CD14-positive monocyte (primary cell): ENCODE measurements around the gene ELFN1. TPM values are rescaled to one million over a fixed set of nuclear protein-coding genes. Genes with fewer than 3 reads are reported as not detected.
A peak's percentile ranks its signal among the peaks of the same experiment; 100 is the strongest.

Experiments
- DNase-seq, 3 donors: peaks; one replicate each; pipeline ENCODE4 v3.0.0-alpha.2; 2011 to 2022
- H2AFZ ChIP-seq: 2 replicates; pipeline ENCODE4 v1.6.0; 2012; ENCODE audit warnings: mild to moderate bottlenecking, low read depth, low read length, inconsistent platforms; ENCODE audit not compliant: insufficient read depth, poor library complexity, severe bottlenecking
- H3K27ac ChIP-seq, 2 donors: 1 replicate in 1 of 2; 2 replicates in 1 of 2; pipeline ENCODE4 v1.5.1; 2012 to 2013; ENCODE audit warnings: low read length in 2 of 2, control low read depth in 1 of 2, inconsistent platforms in 1 of 2, low read depth in 1 of 2, mild to moderate bottlenecking in 1 of 2
- H3K27me3 ChIP-seq, 2 donors: one replicate each; pipeline versions ENCODE4 v1.6.0 to v1.6.1; 2011 to 2013; ENCODE audit warnings: low read length in 2 of 2; ENCODE audit not compliant: control insufficient read depth in 2 of 2, insufficient read depth in 2 of 2
- H3K36me3 ChIP-seq, 2 donors: replicated peaks in 1 of 2; 1 replicate in 1 of 2; 2 replicates in 1 of 2; pipeline versions ENCODE4 v1.5.1 to v1.6.1; 2012 to 2013; ENCODE audit warnings: low read length in 2 of 2, control low read depth in 1 of 2, inconsistent platforms in 1 of 2, mild to moderate bottlenecking in 1 of 2; ENCODE audit not compliant: insufficient read depth in 2 of 2, control insufficient read depth in 1 of 2
- H3K4me1 ChIP-seq, 2 donors: 1 replicate in 1 of 2; 2 replicates in 1 of 2; pipeline versions ENCODE4 v1.5.1 to v1.6.1; 2012 to 2013; ENCODE audit warnings: low read length in 2 of 2, control low read depth in 1 of 2, inconsistent platforms in 1 of 2, mild to moderate bottlenecking in 1 of 2, moderate library complexity in 1 of 2; ENCODE audit not compliant: insufficient read depth in 2 of 2, control insufficient read depth in 1 of 2
- H3K4me2 ChIP-seq: replicated peaks from 2 replicates; pipeline ENCODE3; 2012; ENCODE audit warnings: low read length, moderate library complexity, mild to moderate bottlenecking; ENCODE audit not compliant: poor library complexity, severe bottlenecking; ENCODE audit errors: extremely low read depth
- H3K4me3 ChIP-seq, 3 experiments: fragments of 200-600 bp in 1 of 3; sonication (generic) in 1 of 3; replicated peaks in 1 of 3; 1 replicate in 2 of 3; 2 replicates in 1 of 3; pipeline ENCODE4 v1.5.1; 2011 to 2013; ENCODE audit warnings: low read length in 3 of 3, mild to moderate bottlenecking in 3 of 3, control low read depth in 2 of 3, low read depth in 2 of 3, inconsistent platforms in 1 of 3, moderate library complexity in 1 of 3
- H3K79me2 ChIP-seq: 2 replicates; pipeline ENCODE4 v1.6.0; 2012; ENCODE audit warnings: mild to moderate bottlenecking, control low read depth, inconsistent platforms, low read length, moderate library complexity; ENCODE audit not compliant: insufficient read depth
- H3K9ac ChIP-seq: 2 replicates; pipeline ENCODE4 v1.6.0; 2017; ENCODE audit warnings: low read length, mild to moderate bottlenecking; ENCODE audit not compliant: insufficient read depth, poor library complexity, severe bottlenecking
- H3K9me3 ChIP-seq, 2 donors: replicated peaks in 1 of 2; 1 replicate in 1 of 2; 2 replicates in 1 of 2; pipeline versions ENCODE4 v1.5.1 to v1.6.1; 2012 to 2013; ENCODE audit warnings: low read length in 2 of 2, control low read depth in 1 of 2; ENCODE audit not compliant: control insufficient read depth in 1 of 2, insufficient read depth in 1 of 2
- H4K20me1 ChIP-seq: 2 replicates; pipeline ENCODE4 v1.6.0; 2012; ENCODE audit warnings: mild to moderate bottlenecking, low read length, control low read depth, moderate library complexity; ENCODE audit not compliant: insufficient read depth
- H3K27ac Mint-ChIP-seq, 7 donors: one replicate each; pipeline ENCODE4 v1.8.0; 2020; ENCODE audit warnings: mild to moderate bottlenecking in 7 of 7, mixed read lengths in 7 of 7, moderate library complexity in 6 of 7, inconsistent platforms in 2 of 7
- H3K27me3 Mint-ChIP-seq, 3 donors: one replicate each; pipeline ENCODE4 v1.8.0; 2021 to 2022; ENCODE audit warnings: low read depth in 3 of 3, mild to moderate bottlenecking in 3 of 3, mixed read lengths in 3 of 3, moderate library complexity in 3 of 3, inconsistent platforms in 1 of 3
- H3K36me3 Mint-ChIP-seq, 2 donors: one replicate each; pipeline ENCODE4 v1.8.0; 2020; ENCODE audit warnings: mixed read lengths in 2 of 2, inconsistent platforms in 1 of 2, mild to moderate bottlenecking in 1 of 2
- H3K4me1 Mint-ChIP-seq: one replicate; pipeline ENCODE4 v1.8.0; 2020; ENCODE audit warnings: mild to moderate bottlenecking, mixed read lengths
- H3K4me3 Mint-ChIP-seq, 2 donors: one replicate each; pipeline ENCODE4 v1.8.0; 2020; ENCODE audit warnings: mild to moderate bottlenecking in 2 of 2, mixed read lengths in 2 of 2, moderate library complexity in 1 of 2
- H3K9me3 Mint-ChIP-seq, 7 donors: one replicate each; pipeline ENCODE4 v1.8.0; 2020 to 2022; ENCODE audit warnings: mixed read lengths in 7 of 7, mild to moderate bottlenecking in 6 of 7, moderate library complexity in 6 of 7, inconsistent platforms in 2 of 7
- WGBS: methylation state at CpG from one replicate; pipeline ENCODE4 v1.1.5; 2013; ENCODE audit warnings: missing lambda C conversion rate; ENCODE audit not compliant: insufficient coverage; 5-methylcytosine and 5-hydroxymethylcytosine counted together
- intact Hi-C, 2 donors: fragments of 100-400 bp; cut with micrococcal nuclease; formaldehyde crosslinking; loops; one replicate each; pipeline versions ENCODE4 v1.15.0 to v1.15.1; 2023
- polyA plus RNA-seq, 3 donors: library from polyadenylated mRNA; depleted of rRNA in 1 of 3; unstranded in 2 of 3; stranded (reverse) in 1 of 3; fragments of 300-500 nt in 2 of 3; fragments of >200 nt in 1 of 3; fragmentation: Illumina TruSeq in 2 of 3; gene quantifications; 1 replicate in 2 of 3; 2 replicates in 1 of 3; pipeline ENCODE4 v1.2.3, GENCODE V29; 2012 to 2021
- TF ChIP-seq, protein P1 (sequence below): fragments of 200-600 bp; IDR thresholded peaks from one replicate; pipeline ENCODE4 v1.8.0; 2022; ENCODE audit warnings: antibody characterized with exemption, mild to moderate bottlenecking

ELFN1 gene
- polyA plus RNA-seq, 3 donors: not detected

DNA sequence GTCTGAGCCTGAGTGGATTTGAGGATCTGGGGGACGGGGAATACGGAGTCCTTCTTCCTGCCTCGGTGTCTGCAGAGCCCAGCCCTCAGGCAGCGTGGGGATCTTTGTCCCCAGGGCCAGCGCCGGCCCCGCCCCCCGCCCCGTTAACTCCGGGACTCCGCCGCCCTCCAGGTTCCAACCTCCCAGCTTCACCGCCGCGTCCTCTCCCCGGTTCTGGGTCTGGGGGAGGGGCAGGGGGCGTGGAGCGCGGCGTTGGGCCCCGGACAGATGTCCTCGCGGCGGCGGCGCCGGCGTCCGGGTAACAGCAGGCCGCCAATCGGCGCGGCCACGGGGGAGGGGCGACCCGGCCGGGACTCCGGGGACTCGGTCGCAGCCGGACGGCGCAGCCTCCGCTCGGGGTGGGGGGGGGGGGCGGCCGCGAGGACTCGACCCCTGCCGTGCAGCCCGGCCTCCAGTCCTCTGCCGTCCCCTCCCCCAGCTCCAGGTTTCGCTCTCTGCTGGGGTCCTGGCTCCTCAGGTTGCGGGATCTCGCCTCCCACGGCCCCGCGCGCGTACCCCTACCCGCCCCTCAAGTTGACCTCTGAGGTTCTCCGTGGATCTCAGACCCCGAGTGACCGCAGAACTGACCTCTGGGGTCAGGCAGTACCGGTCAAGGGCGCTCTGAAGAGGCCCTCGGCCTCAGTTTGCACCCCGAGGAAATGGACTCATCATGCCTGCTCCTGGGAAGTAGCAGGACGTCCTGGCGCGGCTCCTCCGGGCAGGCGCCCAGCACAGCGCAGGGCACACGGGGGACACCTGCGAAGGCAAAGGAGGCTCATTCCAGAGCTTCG is 2.3 kb upstream of the ELFN1 start:
- Histone ChIP-seq H3K27me3 (peaks cover 31 to 81% of the 10 kb centered on the region in 2 donors), H3K36me3 (no peaks in the 10 kb centered on the region), H3K9ac (no peak overlapping the region), H2AFZ (peak overlapping the region; percentile 13), H3K4me2 (peak overlapping the region; percentile 61), H3K4me1 (peaks cover 14 to 26% of the 10 kb centered on the region in 2 donors), H3K4me3 (peak overlapping the region in 1 of 3 experiments; percentile 49), H3K79me2 (no peaks in the 10 kb centered on the region), H3K27ac (no peak overlapping the region), H4K20me1 (no peaks in the 10 kb centered on the region), H3K9me3 (peaks cover 0 to 12% of the 10 kb centered on the region in 2 donors)
- H3K27me3 Mint-ChIP-seq: peaks cover 49 to 91% (median 68%) of the 10 kb centered on the region in 3 donors
- TF ChIP-seq, protein P1, sequence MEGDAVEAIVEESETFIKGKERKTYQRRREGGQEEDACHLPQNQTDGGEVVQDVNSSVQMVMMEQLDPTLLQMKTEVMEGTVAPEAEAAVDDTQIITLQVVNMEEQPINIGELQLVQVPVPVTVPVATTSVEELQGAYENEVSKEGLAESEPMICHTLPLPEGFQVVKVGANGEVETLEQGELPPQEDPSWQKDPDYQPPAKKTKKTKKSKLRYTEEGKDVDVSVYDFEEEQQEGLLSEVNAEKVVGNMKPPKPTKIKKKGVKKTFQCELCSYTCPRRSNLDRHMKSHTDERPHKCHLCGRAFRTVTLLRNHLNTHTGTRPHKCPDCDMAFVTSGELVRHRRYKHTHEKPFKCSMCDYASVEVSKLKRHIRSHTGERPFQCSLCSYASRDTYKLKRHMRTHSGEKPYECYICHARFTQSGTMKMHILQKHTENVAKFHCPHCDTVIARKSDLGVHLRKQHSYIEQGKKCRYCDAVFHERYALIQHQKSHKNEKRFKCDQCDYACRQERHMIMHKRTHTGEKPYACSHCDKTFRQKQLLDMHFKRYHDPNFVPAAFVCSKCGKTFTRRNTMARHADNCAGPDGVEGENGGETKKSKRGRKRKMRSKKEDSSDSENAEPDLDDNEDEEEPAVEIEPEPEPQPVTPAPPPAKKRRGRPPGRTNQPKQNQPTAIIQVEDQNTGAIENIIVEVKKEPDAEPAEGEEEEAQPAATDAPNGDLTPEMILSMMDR: no peak
- 12% methylated on average over 52 of the region's 77 CpGs for WGBS
- intact Hi-C loops: loop anchor here in 1 of 2 donors (10.0 kb wide), 1 partner anchor 677 kb away; no protein-coding TSS in a partner anchor
- DNase-seq: no peak
- no peak overlapping the region for H3K27ac Mint-ChIP-seq
- no peaks in the 10 kb centered on the region for H3K36me3 Mint-ChIP-seq
- H3K4me3 Mint-ChIP-seq: peak overlapping the region; percentile 48 to 84
- peaks cover 7% of the 10 kb centered on the region for H3K4me1 Mint-ChIP-seq
- peaks cover 0 to 16% (median 3%) of the 10 kb centered on the region in 7 donors for H3K9me3 Mint-ChIP-seq

DNA sequence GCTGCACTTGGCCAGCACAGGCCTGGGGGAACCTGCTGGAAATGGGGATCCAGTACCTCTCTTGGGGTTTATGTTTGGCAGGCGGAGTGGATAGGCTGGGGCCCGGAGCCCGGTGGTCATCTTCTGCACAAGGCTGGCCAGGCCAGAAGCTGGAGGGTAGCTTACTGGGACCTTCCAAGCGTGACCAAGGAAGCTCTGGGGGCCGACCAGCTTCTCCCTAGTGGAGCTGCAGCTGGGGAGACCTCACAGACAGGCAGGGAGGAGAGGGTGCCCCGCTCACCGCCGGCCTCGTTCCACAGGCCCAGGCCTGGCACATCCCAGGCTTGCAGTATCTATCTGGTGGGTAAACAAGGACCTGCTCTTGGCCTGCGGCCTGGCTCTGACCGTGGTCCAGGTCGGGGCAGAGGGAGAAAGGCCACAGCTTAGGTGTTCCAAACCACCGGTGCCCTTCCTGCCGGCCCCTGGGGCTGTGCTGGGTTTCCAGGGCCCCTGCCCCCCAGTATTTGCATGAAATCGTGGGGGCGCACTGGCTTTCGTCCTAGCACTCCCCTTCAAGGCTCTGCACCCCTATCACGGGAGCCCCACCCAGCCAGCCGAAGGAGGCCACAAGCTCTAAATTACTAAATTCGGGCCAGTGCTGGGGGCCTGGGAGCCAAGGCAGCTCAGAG is 1.5 kb upstream of the ELFN1 start:
- H3K9ac ChIP-seq: no peak overlapping the region
- no peaks in the 10 kb centered on the region for H3K79me2 ChIP-seq
- H3K27ac ChIP-seq: no peak overlapping the region
- Mint-ChIP-seq H3K36me3 (no peaks in the 10 kb centered on the region), H3K4me1 (peaks cover 7% of the 10 kb centered on the region), H3K27ac (no peak overlapping the region), H3K27me3 (peaks cover 42 to 87% (median 63%) of the 10 kb centered on the region in 3 donors), H3K4me3 (peak overlapping the region; percentile 31 to 84), H3K9me3 (peaks cover 0 to 13% (median 3%) of the 10 kb centered on the region in 7 donors)
- WGBS: 32% methylated on average over 17 of the region's 20 CpGs
- H3K9me3 ChIP-seq: peaks cover 0 to 12% of the 10 kb centered on the region in 2 donors
- intact Hi-C loops: loop anchor here in 1 of 2 donors (10.0 kb wide), 1 partner anchor 676 kb away; no protein-coding TSS in a partner anchor
- no peak overlapping the region for H2AFZ ChIP-seq
- no peaks in the 10 kb centered on the region for H4K20me1 ChIP-seq
- TF ChIP-seq, protein P1: no peak
- peaks cover 14 to 26% of the 10 kb centered on the region in 2 donors for H3K4me1 ChIP-seq
- no peak overlapping the region for H3K4me2 ChIP-seq
- no peak for DNase-seq
- H3K4me3 ChIP-seq: no peak overlapping the region
- H3K36me3 ChIP-seq: no peaks in the 10 kb centered on the region
- peaks cover 29 to 74% of the 10 kb centered on the region in 2 donors for H3K27me3 ChIP-seq
